Brain microvascular endothelial cell (primary cell): ENCODE data around the gene LRIT1.

Source experiments
- DNase-seq: peaks from one replicate; pipeline ENCODE4 v3.0.0-alpha.2; 2020
- H3K27ac ChIP-seq: fragments of 250-450 bp; sonication (Bioruptor Pico); 2 replicates; pipeline ENCODE4 v1.5.1; 2020; ENCODE audit warnings: mild to moderate bottlenecking, moderate library complexity
- H3K27me3 ChIP-seq: fragments of 250-450 bp; sonication (Bioruptor Pico); replicated peaks from 2 replicates; pipeline ENCODE4 v1.5.1; 2020; ENCODE audit warnings: mild to moderate bottlenecking
- H3K36me3 ChIP-seq: fragments of 250-450 bp; sonication (Bioruptor Pico); replicated peaks from 2 replicates; pipeline ENCODE4 v1.5.1; 2020; ENCODE audit warnings: mild to moderate bottlenecking
- H3K4me3 ChIP-seq: 2 replicates; pipeline ENCODE4 v1.5.1; 2011; ENCODE audit warnings: low read depth, mild to moderate bottlenecking, control low read depth, low read length, moderate library complexity
- CTCF ChIP-seq: IDR thresholded peaks from 2 replicates; pipeline ENCODE4 v1.5.1; 2011; ENCODE audit warnings: low read depth, mild to moderate bottlenecking, moderate library complexity, low read length, control low read depth, inconsistent platforms; ENCODE audit errors: missing control alignments
- in situ Hi-C: cut with HindIII; loops from 2 replicates; pipeline ENCODE4 v1.10.0; 2017; ENCODE audit warnings: low sequenced_read_pairs, low pct_ligation_motif_present

LRIT1 gene

GRCh38 chr10:84205853-84206525, 35.4 kb downstream of the LRIT1 start:
- Histone ChIP-seq H3K4me3 (no peak overlapping the region), H3K36me3 (no peaks in the 10 kb centered on the region), H3K27ac (no peak overlapping the region), H3K27me3 (no peaks in the 10 kb centered on the region)
- no peak for DNase-seq
- no peak for TF ChIP-seq CTCF
- in situ Hi-C loops: no loop called here

GRCh38 chr10:84205049-84205852, 36.1 kb downstream of the LRIT1 start:
- no peaks in the 10 kb centered on the region for H3K27me3 ChIP-seq
- H3K4me3 ChIP-seq: no peak overlapping the region
- TF ChIP-seq CTCF: peak; percentile 87
- no peaks in the 10 kb centered on the region for H3K36me3 ChIP-seq
- DNase-seq: peak; percentile 59
- H3K27ac ChIP-seq: no peak overlapping the region
- in situ Hi-C loops: no loop called here

- Histone ChIP-seq H3K27ac (no peak overlapping the region), H3K36me3 (no peaks in the 10 kb centered on the region), H3K27me3 (no peaks in the 10 kb centered on the region), H3K4me3 (no peak overlapping the region)
- no peak for DNase-seq
- TF ChIP-seq CTCF: no peak
- in situ Hi-C loops: no loop called here
These were observed 36.7 kb downstream of the LRIT1 start for GRCh38 chr10:84204610-84205009.

- Histone ChIP-seq H3K4me3 (no peak overlapping the region), H3K27me3 (no peaks in the 10 kb centered on the region), H3K36me3 (no peaks in the 10 kb centered on the region), H3K27ac (no peak overlapping the region)
- no peak for DNase-seq
- peak; percentile 53 for TF ChIP-seq CTCF
- in situ Hi-C loops: no loop called here
These were observed 37.2 kb downstream of the LRIT1 start for GRCh38 chr10:84204122-84204521.

GRCh38 chr10:84202349-84202748, 39.0 kb downstream of the LRIT1 start:
- DNase-seq: no peak
- in situ Hi-C loops: no loop called here
- Histone ChIP-seq H3K36me3 (no peaks in the 10 kb centered on the region), H3K4me3 (no peak overlapping the region), H3K27ac (no peak overlapping the region), H3K27me3 (no peaks in the 10 kb centered on the region)
- no peak for TF ChIP-seq CTCF
